ENCODE data around the gene GPR15LG. TPM values are rescaled to one million over a fixed set of nuclear protein-coding genes. Genes with fewer than 3 reads are reported as not detected.
"Not testable (repeated sequence)": the region's sequence is repeated elsewhere in the genome, so short reads cannot be mapped to it uniquely, and the experiment has no call there.

Gene GPR15LG
- total RNA-seq, 1 experiment from 2014 or later = not detected

- H3K27me3 ChIP-seq = no peaks in the 10 kb centered on the region
- no peaks in the 10 kb centered on the region for H3K4me1 ChIP-seq
- no peak overlapping the region for H3K4me3 ChIP-seq
- peaks cover 10% of the 10 kb centered on the region for H3K36me3 ChIP-seq
- DNase-seq = no peak
- no peaks in the 10 kb centered on the region for H3K9me3 ChIP-seq (replicated peaks)
- no peak overlapping the region for H3K27ac ChIP-seq
These were observed 16.8 kb upstream of the GPR15LG start for GRCh38 chr10:84156768-84157167.

- Histone ChIP-seq H3K27ac (no peak overlapping the region), H3K4me3 (no peak overlapping the region), H3K4me1 (no peaks in the 10 kb centered on the region), H3K36me3 (peaks cover 5% of the 10 kb centered on the region), H3K9me3 (replicated peaks) (no peaks in the 10 kb centered on the region), H3K27me3 (no peaks in the 10 kb centered on the region)
- DNase-seq = no peak
These were observed 15.5 kb upstream of the GPR15LG start for GRCh38 chr10:84158061-84158460.

- H3K9me3 ChIP-seq (replicated peaks) = no peaks in the 10 kb centered on the region
- H3K27me3 ChIP-seq = no peaks in the 10 kb centered on the region
- H3K4me1 ChIP-seq = no peaks in the 10 kb centered on the region
- H3K36me3 ChIP-seq = peaks cover 5% of the 10 kb centered on the region; the same call in 1 of the 2 replicates
- no peak overlapping the region for H3K4me3 ChIP-seq
- DNase-seq = no peak
- H3K27ac ChIP-seq = no peak overlapping the region
These were observed 15.1 kb upstream of the GPR15LG start for GRCh38 chr10:84158550-84158949.

DNA sequence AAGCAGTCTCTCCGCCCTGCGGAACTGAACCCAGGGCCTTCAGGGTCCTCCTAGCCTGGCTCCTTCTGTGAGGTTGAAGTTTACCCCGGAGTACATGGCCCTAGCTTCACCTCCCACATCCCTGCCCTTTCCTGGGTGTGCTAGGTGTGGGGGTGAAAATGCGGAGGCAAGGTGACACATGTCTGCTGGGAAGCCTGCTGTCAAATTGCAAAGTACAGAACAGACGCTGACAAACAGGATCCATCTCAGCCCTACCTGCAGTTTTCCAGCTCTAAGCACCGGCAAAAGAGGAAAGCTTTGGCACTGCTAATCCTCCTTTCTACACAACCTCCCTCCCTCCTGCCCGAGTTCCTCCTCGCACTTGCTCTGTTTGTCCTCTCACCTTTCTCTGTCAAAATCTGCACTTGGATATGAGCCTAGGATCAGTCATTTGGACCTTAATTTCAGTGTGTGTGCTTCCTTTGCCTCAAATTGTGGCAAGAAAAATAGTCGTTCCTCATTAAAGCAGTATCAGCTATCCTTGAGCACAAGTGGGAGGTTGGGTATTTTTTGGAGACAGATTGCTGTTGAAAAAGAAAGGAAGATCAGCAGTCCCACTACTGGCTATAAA is 14.4 kb upstream of the GPR15LG start:
- Histone ChIP-seq H3K9me3 (replicated peaks) (no peaks in the 10 kb centered on the region), H3K4me3 (no peak overlapping the region), H3K36me3 (peaks cover 5% of the 10 kb centered on the region; the same call in 1 of the 2 replicates), H3K4me1 (no peaks in the 10 kb centered on the region), H3K27me3 (no peaks in the 10 kb centered on the region), H3K27ac (no peak overlapping the region)
- DNase-seq = no peak

GRCh38 chr10:84160663-84161362 is 12.8 kb upstream of the GPR15LG start:
- H3K36me3 ChIP-seq = no peaks in the 10 kb centered on the region
- no peak overlapping the region for H3K27ac ChIP-seq
- no peak for DNase-seq
- H3K9me3 ChIP-seq (replicated peaks) = no peaks in the 10 kb centered on the region
- H3K4me3 ChIP-seq = no peak overlapping the region
- no peaks in the 10 kb centered on the region for H3K4me1 ChIP-seq
- no peaks in the 10 kb centered on the region for H3K27me3 ChIP-seq

DNA sequence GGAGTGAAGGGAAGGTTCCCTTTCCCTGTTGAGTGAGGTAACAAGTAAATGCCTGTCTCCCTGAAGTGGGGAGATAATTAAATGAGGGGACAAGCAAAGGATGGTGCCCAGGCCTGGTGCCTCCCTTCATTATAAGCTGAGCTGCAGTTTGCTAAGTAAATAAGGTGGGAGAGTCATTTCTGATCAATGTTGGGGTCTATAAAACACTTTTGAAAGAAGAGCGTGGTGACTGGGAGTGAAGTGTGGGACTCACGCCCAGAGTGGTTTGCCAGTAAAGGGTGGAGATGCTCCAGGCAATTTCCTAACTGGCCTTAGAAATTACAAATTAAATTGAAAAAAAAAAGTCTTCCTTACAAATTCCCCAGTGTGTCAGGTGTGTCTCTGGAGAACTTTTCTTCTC is 9.6 kb upstream of the GPR15LG start:
- H3K36me3 ChIP-seq = no peaks in the 10 kb centered on the region
- no peak overlapping the region for H3K4me3 ChIP-seq

GRCh38 chr10:84164442-84164841 is 9.2 kb upstream of the GPR15LG start:
- Histone ChIP-seq H3K9me3 (replicated peaks) (no peaks in the 10 kb centered on the region), H3K36me3 (no peaks in the 10 kb centered on the region), H3K27me3 (no peaks in the 10 kb centered on the region), H3K4me1 (no peaks in the 10 kb centered on the region), H3K4me3 (no peak overlapping the region), H3K27ac (no peak overlapping the region)
- DNase-seq = no peak

More for the DNA sequence above, 9.6 kb upstream of the GPR15LG start:
- no peaks in the 10 kb centered on the region for H3K27me3 ChIP-seq
- H3K9me3 ChIP-seq (replicated peaks) = no peaks in the 10 kb centered on the region
- no peak overlapping the region for H3K27ac ChIP-seq
- no peaks in the 10 kb centered on the region for H3K4me1 ChIP-seq
- no peak for DNase-seq

DNA sequence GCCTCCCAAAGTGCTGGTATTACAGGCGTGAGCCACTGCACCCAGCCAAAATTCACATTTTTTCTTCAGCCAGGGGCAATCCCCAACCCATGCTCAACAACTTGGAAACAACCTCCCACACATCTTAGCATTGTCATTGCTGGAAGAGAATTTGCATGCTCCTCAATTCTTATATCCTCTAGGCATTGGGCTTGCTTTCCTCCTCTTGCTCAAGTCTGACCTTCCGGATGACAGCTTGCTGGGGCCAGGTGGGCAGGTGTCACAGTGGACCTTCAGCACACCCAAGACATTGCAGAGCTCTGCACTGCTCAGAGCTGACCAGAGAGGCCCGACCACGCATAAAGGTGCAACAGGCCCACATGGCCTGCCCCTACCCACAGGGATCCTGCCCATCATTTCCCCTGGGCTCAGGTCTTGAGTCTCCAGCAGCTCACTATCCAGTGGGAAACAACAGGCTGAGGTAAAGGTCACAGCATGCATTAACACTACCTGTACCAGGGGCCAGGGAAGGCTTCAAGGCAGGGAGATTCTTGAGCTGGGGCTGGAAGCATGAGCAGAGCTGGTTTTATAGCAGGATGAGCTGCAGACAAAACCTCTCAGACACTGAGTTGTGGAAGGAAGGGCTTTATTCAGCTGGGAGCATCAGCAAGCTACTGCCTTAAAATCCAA is 6.8 kb upstream of the GPR15LG start:
- Histone ChIP-seq H3K36me3 (no peaks in the 10 kb centered on the region), H3K4me3 (no peak overlapping the region), H3K27ac (no peak overlapping the region), H3K9me3 (replicated peaks) (no peaks in the 10 kb centered on the region), H3K4me1 (no peaks in the 10 kb centered on the region), H3K27me3 (no peaks in the 10 kb centered on the region)
- DNase-seq = no peak

DNA sequence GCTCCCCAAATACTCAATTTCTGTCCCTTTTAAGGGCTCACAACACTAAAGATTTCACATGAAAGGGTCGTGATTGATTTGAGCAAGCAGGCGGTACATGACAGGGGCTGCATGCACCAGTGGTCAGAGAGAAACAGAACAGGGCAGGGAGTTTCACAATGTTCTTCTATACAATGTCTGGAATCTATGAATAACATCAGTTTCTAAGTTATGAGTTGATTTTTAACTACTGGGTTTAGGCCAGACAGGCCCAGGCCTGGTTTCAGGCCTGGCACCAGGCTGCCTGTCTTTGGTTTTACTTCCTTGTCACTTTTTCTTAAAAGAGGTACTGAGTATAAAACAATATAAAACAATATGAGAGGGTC is 6.3 kb upstream of the GPR15LG start:
- not testable (repeated sequence) for H3K4me3 ChIP-seq; H3K4me1 ChIP-seq; H3K27me3 ChIP-seq; DNase-seq; H3K27ac ChIP-seq; H3K36me3 ChIP-seq; H3K9me3 ChIP-seq (replicated peaks)

- H3K4me1 ChIP-seq; H3K9me3 ChIP-seq (replicated peaks); H3K27me3 ChIP-seq; H3K27ac ChIP-seq; DNase-seq; H3K4me3 ChIP-seq; H3K36me3 ChIP-seq: not testable (repeated sequence)
These were observed 5.2 kb upstream of the GPR15LG start for GRCh38 chr10:84168382-84168781.

- H3K9me3 ChIP-seq (replicated peaks); H3K36me3 ChIP-seq; H3K27me3 ChIP-seq; DNase-seq; H3K4me1 ChIP-seq; H3K27ac ChIP-seq; H3K4me3 ChIP-seq: not testable (repeated sequence)
These were observed 2.4 kb upstream of the GPR15LG start for GRCh38 chr10:84171237-84171636.

- H3K27ac ChIP-seq; H3K4me1 ChIP-seq; H3K27me3 ChIP-seq; H3K4me3 ChIP-seq; H3K9me3 ChIP-seq (replicated peaks); H3K36me3 ChIP-seq; DNase-seq: not testable (repeated sequence)
These were observed 1.7 kb upstream of the GPR15LG start for GRCh38 chr10:84171700-84172466.

DNA sequence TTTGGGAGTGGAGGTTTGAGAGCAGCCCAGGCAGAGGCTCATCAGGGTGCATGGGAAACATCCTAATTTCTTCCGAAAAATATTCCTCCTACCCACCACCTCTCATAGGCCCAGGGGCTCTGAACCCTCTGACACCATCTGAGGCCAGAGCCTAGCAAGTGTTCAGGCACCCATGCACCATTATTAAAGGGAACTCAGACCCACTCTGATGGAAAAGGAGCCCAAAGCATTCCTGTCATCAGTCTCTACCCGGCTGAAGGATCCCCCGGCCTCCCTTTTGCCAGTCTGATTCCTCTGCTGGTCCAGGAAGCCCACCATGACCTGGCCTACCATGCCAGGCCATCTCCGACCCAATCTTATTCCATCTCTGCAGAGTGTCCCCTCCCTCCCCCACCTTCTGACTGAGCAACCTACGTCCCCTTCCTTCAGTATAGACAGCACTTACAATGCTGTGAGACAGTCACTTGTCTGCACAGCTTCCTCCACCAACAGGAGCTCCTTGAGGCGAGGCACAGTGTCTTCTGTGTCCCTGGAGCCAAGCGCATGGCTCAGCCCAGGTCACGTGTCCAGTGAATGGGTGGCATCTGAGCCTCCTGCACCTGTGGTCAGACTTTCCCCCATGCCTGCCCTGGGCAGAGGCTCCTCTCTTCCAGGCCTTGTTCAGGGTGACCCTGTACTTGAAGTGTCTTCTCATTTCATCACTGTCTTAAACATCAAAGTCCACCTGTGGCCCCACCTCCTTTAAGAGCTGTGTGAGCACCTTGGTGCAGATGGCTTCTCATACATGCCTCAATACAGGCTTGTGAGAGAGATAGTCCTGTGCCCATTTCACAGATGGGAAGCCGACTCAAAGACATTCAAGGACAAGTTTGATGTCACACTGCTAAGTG is 889 bp upstream of the GPR15LG start:
- H3K36me3 ChIP-seq = no peaks in the 10 kb centered on the region

DNA sequence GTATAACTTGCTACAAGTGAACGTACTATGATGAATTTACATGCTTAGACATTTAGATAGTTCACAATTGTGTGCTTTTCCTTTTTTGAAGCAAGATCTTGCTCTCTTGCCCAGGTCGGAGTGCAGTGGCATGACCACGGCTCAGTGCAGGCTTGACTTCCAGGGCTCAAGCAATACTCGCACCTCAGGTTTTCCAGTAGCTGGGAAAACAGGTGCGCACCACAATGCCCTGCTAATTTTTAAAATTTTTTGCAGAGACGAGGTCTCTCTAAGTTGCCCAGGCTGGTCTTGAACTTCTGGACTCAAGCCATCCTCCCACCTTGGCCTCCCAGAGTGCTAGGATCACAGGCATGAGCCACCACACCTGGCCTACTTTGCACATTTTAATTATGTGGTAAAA is 1.8 kb downstream of the GPR15LG start:
- no peaks in the 10 kb centered on the region for H3K27me3 ChIP-seq
- DNase-seq = no peak
- no peaks in the 10 kb centered on the region for H3K9me3 ChIP-seq (replicated peaks)

More for the DNA sequence above, 889 bp upstream of the GPR15LG start:
- H3K4me1 ChIP-seq = no peaks in the 10 kb centered on the region
- no peaks in the 10 kb centered on the region for H3K9me3 ChIP-seq (replicated peaks)
- H3K27me3 ChIP-seq = no peaks in the 10 kb centered on the region
- H3K4me3 ChIP-seq = no peak overlapping the region
- no peak overlapping the region for H3K27ac ChIP-seq
- DNase-seq = no peak

More for the DNA sequence above, 1.8 kb downstream of the GPR15LG start:
- no peaks in the 10 kb centered on the region for H3K36me3 ChIP-seq
- H3K27ac ChIP-seq = no peak overlapping the region
- H3K4me3 ChIP-seq = no peak overlapping the region
- no peaks in the 10 kb centered on the region for H3K4me1 ChIP-seq
